ENCODE results near the gene CCR7.

- TF ChIP-seq JUN (IDR thresholded peaks at IDR 0.05; ENCODE audit: low read depth, low read length): no peak
- no peak for TF ChIP-seq RAD21 (IDR thresholded peaks at IDR 0.05 in 1 of 2, conservative IDR thresholded peaks at IDR 0.05 in 1 of 2; ENCODE audit: low read depth in 2 of 2, low read length in 2 of 2)
- no peak for TF ChIP-seq SP2 (IDR thresholded peaks at IDR 0.05; ENCODE audit: low read length)
- no peak for TF ChIP-seq MAFK (IDR thresholded peaks at IDR 0.05; ENCODE audit: low read depth, low read length)
- no peak for TF ChIP-seq EZH2 (IDR thresholded peaks at IDR 0.05; ENCODE audit: low read depth, low read length, severe bottlenecking)
- TF ChIP-seq ZNF274 (IDR thresholded peaks at IDR 0.05; ENCODE audit: borderline replicate concordance, extremely low read depth, low read length): no peak
- TF ChIP-seq, protein P1, sequence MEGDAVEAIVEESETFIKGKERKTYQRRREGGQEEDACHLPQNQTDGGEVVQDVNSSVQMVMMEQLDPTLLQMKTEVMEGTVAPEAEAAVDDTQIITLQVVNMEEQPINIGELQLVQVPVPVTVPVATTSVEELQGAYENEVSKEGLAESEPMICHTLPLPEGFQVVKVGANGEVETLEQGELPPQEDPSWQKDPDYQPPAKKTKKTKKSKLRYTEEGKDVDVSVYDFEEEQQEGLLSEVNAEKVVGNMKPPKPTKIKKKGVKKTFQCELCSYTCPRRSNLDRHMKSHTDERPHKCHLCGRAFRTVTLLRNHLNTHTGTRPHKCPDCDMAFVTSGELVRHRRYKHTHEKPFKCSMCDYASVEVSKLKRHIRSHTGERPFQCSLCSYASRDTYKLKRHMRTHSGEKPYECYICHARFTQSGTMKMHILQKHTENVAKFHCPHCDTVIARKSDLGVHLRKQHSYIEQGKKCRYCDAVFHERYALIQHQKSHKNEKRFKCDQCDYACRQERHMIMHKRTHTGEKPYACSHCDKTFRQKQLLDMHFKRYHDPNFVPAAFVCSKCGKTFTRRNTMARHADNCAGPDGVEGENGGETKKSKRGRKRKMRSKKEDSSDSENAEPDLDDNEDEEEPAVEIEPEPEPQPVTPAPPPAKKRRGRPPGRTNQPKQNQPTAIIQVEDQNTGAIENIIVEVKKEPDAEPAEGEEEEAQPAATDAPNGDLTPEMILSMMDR (IDR thresholded peaks at IDR 0.05; ENCODE audit: control extremely low read depth in 1 of 3, insufficient read depth in 1 of 3, low read depth in 1 of 3, low read length in 3 of 3): no peak
- TF ChIP-seq MAX (IDR thresholded peaks at IDR 0.05): no peak
- no peak for TF ChIP-seq TAF1 (IDR thresholded peaks at IDR 0.05; ENCODE audit: low read depth, low read length)
Measured at GRCh38 chr17:40535924-40536294, 29.4 kb downstream of the CCR7 start.
